ENCODE results near the gene EZR.

EZR gene

GRCh38 chr6:158783167-158783450 is 36.1 kb downstream of the EZR start:
- no peaks in the 10 kb centered on the region for H3K9me3 ChIP-seq (replicated peaks; ENCODE audit: insufficient read depth, low read length)
- H3K9me2 ChIP-seq (replicated peaks; ENCODE audit: insufficient read depth, low read length) = no peaks in the 10 kb centered on the region
- H3F3A ChIP-seq (ENCODE audit: insufficient read depth, low read length) = no peaks in the 10 kb centered on the region
- DNase-seq = no peak
- H2AFZ ChIP-seq (ENCODE audit: low read length) = no peak overlapping the region
- H3K79me2 ChIP-seq (ENCODE audit: low read length) = peaks cover 38% of the 10 kb centered on the region
- H3K9ac ChIP-seq (ENCODE audit: low read length) = no peak overlapping the region
- no peak for TF ChIP-seq EZH2phosphoT487 (IDR thresholded peaks at IDR 0.05; ENCODE audit: low read length)
- no peak for TF ChIP-seq EZH2 (optimal IDR thresholded peaks at IDR 0.05; ENCODE audit: low read depth, low read length)
- no peak for TF ChIP-seq CTCF (IDR thresholded peaks at IDR 0.05; ENCODE audit: low read length)
- H3K4me1 ChIP-seq (ENCODE audit: low read length) = no peaks in the 10 kb centered on the region
- H3K4me2 ChIP-seq (ENCODE audit: low read depth, low read length) = no peak overlapping the region
- H3K36me3 ChIP-seq (replicated peaks; ENCODE audit: insufficient read depth, low read length) = no peaks in the 10 kb centered on the region
- H3K4me3 ChIP-seq (ENCODE audit: low read length) = no peak overlapping the region
- H3K27me3 ChIP-seq (replicated peaks; ENCODE audit: insufficient read depth, low read length) = no peaks in the 10 kb centered on the region
- H4K20me1 ChIP-seq (ENCODE audit: insufficient read depth, low read length) = no peaks in the 10 kb centered on the region
- H3K27ac ChIP-seq (ENCODE audit: low read length) = no peak overlapping the region

DNA sequence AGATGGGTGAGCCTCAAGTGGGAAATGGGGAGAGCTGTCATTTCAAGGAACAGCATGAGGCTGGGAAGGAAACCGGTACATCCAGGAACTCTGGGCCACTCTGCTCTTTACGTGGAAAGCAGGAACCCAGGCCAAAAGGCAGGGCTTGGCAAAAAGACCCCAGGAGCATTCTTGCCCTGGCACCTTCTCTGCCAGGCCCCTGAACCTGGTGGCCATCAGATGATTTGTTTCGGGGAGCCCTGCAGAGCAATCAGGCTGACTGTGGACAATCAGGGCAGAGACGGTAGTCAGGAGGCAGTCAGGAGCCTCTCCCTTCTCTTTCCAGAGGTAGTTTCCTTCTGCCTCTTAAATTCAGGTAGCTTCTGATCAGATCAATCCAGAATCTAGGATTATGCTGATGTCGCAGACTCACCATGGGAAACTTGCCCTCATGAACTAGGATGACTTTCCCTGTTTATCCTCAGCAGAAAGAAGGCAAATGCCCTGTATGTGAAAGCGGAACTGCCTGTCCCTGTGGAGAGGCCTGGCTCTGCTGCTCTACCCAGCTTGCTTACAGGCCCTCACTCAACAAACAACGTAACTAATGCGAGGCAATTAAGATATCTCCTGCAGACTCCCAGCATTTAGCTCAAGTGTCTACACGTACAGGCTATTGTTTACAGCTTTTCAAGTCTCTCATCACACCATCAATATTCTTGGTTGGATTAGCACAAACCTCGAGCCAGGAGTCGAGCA is 36.6 kb downstream of the EZR start:
- H2AFZ ChIP-seq (ENCODE audit: low read length) = no peak overlapping the region
- H3K9ac ChIP-seq (ENCODE audit: low read length) = no peak overlapping the region
- no peak overlapping the region for H3K27ac ChIP-seq (ENCODE audit: low read length)
- H3K9me2 ChIP-seq (replicated peaks; ENCODE audit: insufficient read depth, low read length) = no peaks in the 10 kb centered on the region
- no peaks in the 10 kb centered on the region for H3F3A ChIP-seq (ENCODE audit: insufficient read depth, low read length)
- peaks cover 38% of the 10 kb centered on the region for H3K79me2 ChIP-seq (ENCODE audit: low read length)
- no peaks in the 10 kb centered on the region for H3K4me1 ChIP-seq (ENCODE audit: low read length)
- H3K27me3 ChIP-seq (replicated peaks; ENCODE audit: insufficient read depth, low read length) = no peaks in the 10 kb centered on the region
- no peak for TF ChIP-seq EZH2phosphoT487 (IDR thresholded peaks at IDR 0.05; ENCODE audit: low read length)
- no peak for TF ChIP-seq EZH2 (optimal IDR thresholded peaks at IDR 0.05; ENCODE audit: low read depth, low read length)
- no peak for TF ChIP-seq CTCF (IDR thresholded peaks at IDR 0.05; ENCODE audit: low read length)
- H4K20me1 ChIP-seq (ENCODE audit: insufficient read depth, low read length) = no peaks in the 10 kb centered on the region
- H3K4me2 ChIP-seq (ENCODE audit: low read depth, low read length) = no peak overlapping the region
- no peaks in the 10 kb centered on the region for H3K36me3 ChIP-seq (replicated peaks; ENCODE audit: insufficient read depth, low read length)
- no peaks in the 10 kb centered on the region for H3K9me3 ChIP-seq (replicated peaks; ENCODE audit: insufficient read depth, low read length)
- no peak overlapping the region for H3K4me3 ChIP-seq (ENCODE audit: low read length)
- no peak for DNase-seq

- Histone ChIP-seq H2AFZ (ENCODE audit: low read length) (no peak overlapping the region), H3K27me3 (replicated peaks; ENCODE audit: insufficient read depth, low read length) (no peaks in the 10 kb centered on the region), H3K27ac (ENCODE audit: low read length) (no peak overlapping the region), H3K9ac (ENCODE audit: low read length) (no peak overlapping the region), H3F3A (ENCODE audit: insufficient read depth, low read length) (no peaks in the 10 kb centered on the region), H3K79me2 (ENCODE audit: low read length) (peaks cover 36% of the 10 kb centered on the region), H3K4me2 (ENCODE audit: low read depth, low read length) (no peak overlapping the region), H3K9me2 (replicated peaks; ENCODE audit: insufficient read depth, low read length) (no peaks in the 10 kb centered on the region), H3K36me3 (replicated peaks; ENCODE audit: insufficient read depth, low read length) (no peaks in the 10 kb centered on the region), H3K4me1 (ENCODE audit: low read length) (no peaks in the 10 kb centered on the region), H3K9me3 (replicated peaks; ENCODE audit: insufficient read depth, low read length) (no peaks in the 10 kb centered on the region), H4K20me1 (ENCODE audit: insufficient read depth, low read length) (no peaks in the 10 kb centered on the region), H3K4me3 (ENCODE audit: low read length) (no peak overlapping the region)
- TF ChIP-seq CTCF (IDR thresholded peaks at IDR 0.05; ENCODE audit: low read length) = no peak
- TF ChIP-seq EZH2phosphoT487 (IDR thresholded peaks at IDR 0.05; ENCODE audit: low read length) = no peak
- no peak for TF ChIP-seq EZH2 (optimal IDR thresholded peaks at IDR 0.05; ENCODE audit: low read depth, low read length)
- DNase-seq = no peak
Measured at GRCh38 chr6:158781692-158782373, 37.3 kb downstream of the EZR start.
